Endometrium (tissue), 2 donors: ENCODE data around the gene GDA.

Experiments
- FAIRE-seq: peaks from 2 replicates; lab custom pipeline; 2012; peaks lifted over from hg19 to GRCh38; lab: Jason Lieb, UNC
- donor health status: control.
- donor health status: control.

The GDA gene

GRCh38 chr9:72150661-72151060 lies 1.4 kb downstream of the GDA start:
- no peak for FAIRE-seq

GRCh38 chr9:72151104-72151503 lies 1.9 kb downstream of the GDA start:
- FAIRE-seq = no peak

- FAIRE-seq = no peak
These were observed 5.4 kb downstream of the GDA start for GRCh38 chr9:72154468-72155285.

- FAIRE-seq = no peak
These were observed 6.1 kb downstream of the GDA start for GRCh38 chr9:72155301-72155700.

DNA sequence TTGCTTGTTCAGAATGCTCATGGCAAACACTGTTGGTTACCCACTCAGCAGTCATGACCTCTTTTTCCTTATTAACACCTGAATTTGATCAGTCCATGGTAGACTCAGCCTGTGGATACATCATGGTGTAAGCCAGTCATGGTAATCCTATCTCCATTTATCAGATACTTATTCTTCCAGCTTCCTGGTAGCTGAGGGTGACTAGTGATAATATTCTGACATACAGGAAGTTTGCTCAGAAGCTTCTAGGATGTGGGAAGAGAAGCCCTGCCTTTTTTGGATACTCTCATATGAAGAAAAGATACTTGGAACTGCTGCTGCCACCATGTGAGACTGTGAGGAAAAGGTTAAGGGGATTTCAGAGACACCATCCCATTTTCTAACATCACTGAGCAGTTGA lies 7.3 kb downstream of the GDA start:
- FAIRE-seq = no peak

DNA sequence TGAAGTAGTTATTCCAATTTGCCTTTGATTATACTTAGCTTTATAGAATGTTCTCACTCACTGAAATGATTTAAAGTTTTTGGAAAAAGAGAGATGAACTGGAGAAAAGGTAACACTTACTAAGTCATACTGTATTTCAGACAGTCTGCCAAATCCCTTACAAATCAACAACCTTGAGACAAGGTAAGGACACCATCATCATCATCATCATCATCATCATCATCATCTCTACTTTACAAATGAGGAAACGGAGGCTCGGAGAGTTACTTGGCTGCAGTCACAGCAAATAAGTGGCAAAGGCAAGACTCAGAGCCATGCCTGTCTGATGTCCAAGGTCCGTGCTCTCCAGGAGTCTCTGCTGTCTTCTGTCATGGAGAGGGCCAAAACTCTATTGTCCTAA lies 9.4 kb downstream of the GDA start:
- no peak for FAIRE-seq

DNA sequence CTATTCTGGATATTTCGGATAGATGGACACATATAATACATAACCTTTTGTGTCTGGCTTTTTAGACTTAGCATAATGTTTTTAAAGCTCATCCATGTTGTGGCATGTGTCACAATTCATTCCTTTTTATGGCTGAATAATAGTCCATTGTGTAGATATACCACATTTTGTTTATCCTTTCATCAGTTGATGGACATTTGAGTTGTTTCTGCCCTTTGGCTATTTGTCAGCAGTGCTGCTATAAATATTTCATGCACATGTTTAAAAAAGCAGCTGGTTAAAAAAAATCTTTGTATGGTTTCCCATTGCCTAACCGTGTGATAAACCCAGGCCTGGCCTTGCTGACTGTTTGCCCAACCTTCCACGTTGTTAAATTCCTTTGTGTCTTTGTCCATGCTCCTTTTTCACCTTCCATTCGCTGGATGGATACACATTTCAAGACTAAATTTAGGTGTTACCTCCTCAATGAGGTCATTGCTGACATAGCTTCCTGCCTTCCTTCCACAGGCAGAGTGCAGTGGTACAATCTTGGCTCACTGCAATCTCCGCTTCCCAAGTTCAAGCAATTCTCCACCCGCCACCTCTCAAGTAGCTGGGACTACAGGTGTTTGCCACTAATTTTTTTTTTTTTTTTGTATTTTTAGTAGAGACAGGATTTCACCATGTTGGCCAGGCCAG lies 11.3 kb downstream of the GDA start:
- no peak for FAIRE-seq

DNA sequence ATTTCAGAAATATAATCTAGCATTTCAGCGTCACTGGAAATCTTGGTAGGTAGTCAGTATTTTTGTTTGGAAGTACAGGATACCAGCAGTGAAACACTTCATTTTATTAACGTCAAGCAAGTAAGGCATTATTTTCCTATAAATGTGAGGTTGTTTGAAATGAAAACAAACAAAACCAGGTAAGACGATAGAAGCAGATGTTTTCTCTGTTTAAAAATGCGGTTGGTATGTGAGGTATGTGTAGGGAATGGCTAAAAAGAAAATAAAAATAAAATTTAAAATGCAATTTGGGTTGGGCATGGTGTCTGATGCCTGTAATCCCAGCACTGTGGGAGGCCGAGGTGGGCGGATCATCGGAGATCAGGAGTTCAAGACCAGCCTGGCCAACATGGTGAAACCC lies 16.1 kb downstream of the GDA start:
- no peak for FAIRE-seq

DNA sequence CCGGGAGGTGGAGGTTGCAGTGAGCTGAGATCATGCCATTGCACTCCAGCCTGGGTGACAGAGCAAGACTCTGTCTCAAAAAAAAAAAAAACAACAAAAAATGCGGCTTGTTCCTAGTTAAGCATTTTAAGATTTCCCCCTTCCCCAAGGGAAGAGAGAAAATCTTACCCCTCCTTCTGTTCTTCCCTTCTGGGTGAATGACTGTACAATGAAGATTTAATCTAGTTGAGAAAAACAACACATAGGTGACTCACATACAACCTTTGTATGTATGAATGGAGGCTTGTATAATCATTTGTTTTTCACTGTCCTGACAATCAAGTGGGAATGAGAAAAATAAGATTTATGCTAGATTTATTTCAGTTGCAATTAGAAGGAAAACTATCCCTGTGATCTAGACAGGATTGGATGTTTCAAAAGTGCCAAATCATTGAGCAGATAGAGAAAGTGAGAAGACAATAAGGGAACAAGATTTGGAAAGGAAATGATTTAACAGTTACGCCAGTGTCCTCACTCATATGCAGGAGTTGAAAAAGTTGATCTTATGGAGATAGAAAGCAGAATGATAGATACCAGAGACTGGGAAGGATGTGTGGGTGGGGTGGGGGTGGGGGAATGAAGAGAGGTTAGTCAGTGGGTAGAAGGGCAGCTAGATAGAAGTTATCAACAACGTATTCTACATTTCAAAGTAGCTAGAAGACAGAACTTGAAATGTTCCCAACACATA lies 16.7 kb downstream of the GDA start:
- no peak for FAIRE-seq

GRCh38 chr9:72168075-72168474 lies 18.8 kb downstream of the GDA start:
- FAIRE-seq = no peak

DNA sequence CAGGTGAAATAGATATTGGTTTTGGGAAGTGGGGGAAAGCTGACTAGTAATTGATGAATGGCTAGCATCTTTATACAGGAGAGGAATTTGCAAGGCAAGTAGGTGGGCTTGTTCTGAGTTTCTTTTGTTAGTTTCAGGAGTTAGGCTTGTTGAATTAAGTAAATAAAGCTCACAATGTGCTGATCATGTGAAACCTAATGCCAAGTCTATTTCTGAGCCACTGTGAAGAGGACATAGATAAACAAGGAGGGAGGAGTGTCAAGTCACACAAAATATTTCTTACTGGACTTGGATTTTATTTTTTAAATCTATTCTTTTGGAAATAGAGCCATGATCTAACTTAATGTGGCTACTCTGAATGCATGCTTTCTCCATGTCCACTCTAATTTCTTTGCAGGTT lies 19.9 kb downstream of the GDA start:
- no peak for FAIRE-seq

GRCh38 chr9:72173080-72173479 lies 23.8 kb downstream of the GDA start:
- FAIRE-seq = no peak

GRCh38 chr9:72185561-72185960 lies 36.3 kb downstream of the GDA start:
- FAIRE-seq = no peak

GRCh38 chr9:72187121-72187695 lies 38.0 kb downstream of the GDA start:
- no peak for FAIRE-seq

DNA sequence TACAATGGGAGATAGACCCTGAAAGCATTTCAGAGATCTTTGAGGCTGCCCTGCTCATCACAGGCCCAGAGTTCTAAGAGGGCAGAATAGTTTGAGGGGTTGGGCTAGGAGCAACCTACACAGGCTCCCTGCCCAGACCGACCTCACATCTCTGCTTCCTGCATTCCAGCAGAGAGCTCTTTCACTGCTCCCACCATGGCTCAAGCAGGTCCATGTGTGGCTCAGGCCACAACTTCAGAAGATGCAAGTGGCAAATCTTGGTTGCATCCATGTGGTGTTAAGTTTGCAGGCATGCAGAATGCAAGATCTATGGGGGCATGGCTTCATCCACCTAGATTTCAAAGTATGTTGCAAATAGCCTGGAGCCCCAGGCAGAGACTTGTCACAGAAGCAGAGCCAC lies 39.0 kb downstream of the GDA start:
- no peak for FAIRE-seq

- FAIRE-seq = no peak
These were observed 44.2 kb downstream of the GDA start for GRCh38 chr9:72193478-72193881.

DNA sequence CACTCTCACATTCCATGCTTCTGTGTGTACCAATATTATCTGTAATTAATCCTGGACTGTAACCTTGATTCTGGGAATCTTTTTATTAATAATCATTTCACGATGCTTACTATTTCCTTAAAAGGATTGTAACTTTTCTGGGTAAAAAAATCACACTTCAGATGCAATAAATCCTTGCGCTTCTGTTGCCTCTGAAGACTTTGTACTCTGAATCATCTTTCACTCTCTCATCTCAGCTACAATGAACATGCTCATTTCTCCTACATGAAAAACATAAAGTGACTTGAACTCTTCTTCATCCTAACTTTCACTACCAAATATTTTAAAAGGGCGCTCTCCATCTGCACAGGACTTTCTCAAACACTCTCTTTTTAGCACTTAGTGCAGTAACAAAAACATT lies 50.0 kb downstream of the GDA start:
- no peak for FAIRE-seq

- no peak for FAIRE-seq
These were observed 51.2 kb downstream of the GDA start for GRCh38 chr9:72200452-72200851.

DNA sequence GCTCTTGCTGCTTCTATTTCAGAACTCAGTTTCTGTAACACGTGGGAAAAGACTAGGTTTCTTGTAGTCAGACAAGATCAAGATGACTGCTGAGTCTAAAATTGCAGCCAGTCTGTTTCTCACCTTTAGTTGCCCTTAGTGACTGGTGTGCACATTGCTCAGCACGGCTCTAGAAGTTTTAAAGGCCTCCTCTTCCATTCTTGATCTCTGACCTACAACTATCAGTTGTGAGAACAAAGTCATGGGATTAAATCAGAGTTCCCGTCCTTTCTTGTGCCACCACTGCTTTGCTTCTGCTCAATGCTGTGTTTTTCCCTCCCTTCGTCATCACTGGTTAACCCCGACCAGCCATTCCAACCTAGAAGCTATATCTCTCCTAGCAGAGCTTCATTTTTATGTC lies 52.8 kb downstream of the GDA start:
- no peak for FAIRE-seq

DNA sequence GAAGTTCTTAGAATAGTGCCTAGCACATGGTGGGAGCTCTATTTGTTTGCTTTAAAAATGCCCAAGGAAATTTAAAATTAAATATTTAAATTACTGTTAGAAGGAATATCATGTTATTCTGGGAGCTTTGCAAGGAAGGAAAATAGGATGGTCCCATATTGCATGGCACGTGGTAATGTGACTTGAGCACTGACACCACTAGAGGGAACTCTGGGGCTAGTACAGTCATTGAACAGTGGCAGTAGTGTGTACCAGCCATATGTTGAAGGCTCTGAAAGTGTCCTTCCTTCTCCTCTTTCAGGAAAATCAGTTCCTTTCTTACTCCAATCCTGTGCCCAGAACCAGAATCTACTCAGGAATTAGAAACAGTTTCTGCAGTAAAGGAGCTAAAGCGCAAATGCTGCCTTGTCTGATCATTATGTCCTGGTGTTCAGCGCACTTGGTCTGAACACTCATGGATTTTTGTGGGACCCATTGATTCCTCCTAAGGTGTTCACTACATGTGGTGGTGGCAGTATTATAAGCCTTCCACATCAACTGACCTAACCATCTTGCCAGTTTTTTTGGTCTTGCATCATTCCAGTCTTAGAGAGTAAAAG lies 54.1 kb downstream of the GDA start:
- FAIRE-seq = no peak

DNA sequence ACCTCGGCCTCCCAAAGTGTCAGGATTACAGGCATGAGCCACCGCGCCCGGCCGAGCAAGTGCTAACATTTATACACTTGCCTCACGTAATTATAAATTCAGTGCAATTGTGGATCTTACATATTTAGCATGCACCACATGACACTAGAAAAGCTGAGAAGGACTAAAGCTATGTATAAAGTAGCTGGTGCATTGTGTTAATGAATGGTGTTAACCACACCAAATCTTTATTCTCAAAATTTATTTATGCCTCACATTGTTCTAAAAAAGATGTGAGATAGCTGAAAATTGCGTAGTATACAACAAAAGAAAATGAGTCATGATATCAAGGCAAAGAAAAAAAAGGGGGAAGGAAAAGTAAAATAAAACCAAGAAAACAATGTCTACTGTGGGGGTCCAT lies 54.8 kb downstream of the GDA start:
- no peak for FAIRE-seq

GRCh38 chr9:72205513-72205912 lies 56.3 kb downstream of the GDA start:
- FAIRE-seq = no peak
